Suprapubic skin (tissue), 4 donors: Measurements from ENCODE around the gene TLR8.
"Not testable (repeated sequence)": the region's sequence is repeated elsewhere in the genome, so short reads cannot be mapped to it uniquely, and the experiment has no call there.

ENCODE experiments used
- CTCF ChIP-seq, 2 donors: fragments of 200-600 bp in 1 of 2; fragments of 450-650 bp in 1 of 2; sonication (generic) in 1 of 2; IDR thresholded peaks; one replicate each; pipeline ENCODE4 v1.5.1; 2016 to 2019; ENCODE audit warnings: antibody characterized with exemption in 2 of 2, mild to moderate bottlenecking in 1 of 2, moderate library complexity in 1 of 2
- EP300 ChIP-seq: sonication (generic); formaldehyde crosslinking; IDR thresholded peaks from one replicate; pipeline ENCODE4 v1.6.1; 2017; ENCODE audit warnings: antibody characterized with exemption
- POLR2AphosphoS5 ChIP-seq, 3 donors: sonication (generic); formaldehyde crosslinking; IDR thresholded peaks; one replicate each; pipeline ENCODE4 v1.6.1; 2017; ENCODE audit warnings: antibody characterized with exemption in 3 of 3

- TF ChIP-seq CTCF (IDR thresholded peaks at IDR 0.05); POLR2AphosphoS5 (IDR thresholded peaks at IDR 0.05); EP300: not testable (repeated sequence)
Observed at GRCh38 chrX:12940471-12940870, 34.1 kb downstream of the TLR8 start.
